NCI-H446 treated with DMSO at 0.1 percent for 48 hours (cell line): ENCODE data around the gene CRIM1.

Experiments
- DNase-seq: peaks from one replicate; lab custom pipeline; 2025; lab: John Stamatoyannopoulos, UW

CRIM1 gene

GRCh38 chr2:36455788-36456187, 100.2 kb downstream of the CRIM1 start:
- no peak for DNase-seq

DNA sequence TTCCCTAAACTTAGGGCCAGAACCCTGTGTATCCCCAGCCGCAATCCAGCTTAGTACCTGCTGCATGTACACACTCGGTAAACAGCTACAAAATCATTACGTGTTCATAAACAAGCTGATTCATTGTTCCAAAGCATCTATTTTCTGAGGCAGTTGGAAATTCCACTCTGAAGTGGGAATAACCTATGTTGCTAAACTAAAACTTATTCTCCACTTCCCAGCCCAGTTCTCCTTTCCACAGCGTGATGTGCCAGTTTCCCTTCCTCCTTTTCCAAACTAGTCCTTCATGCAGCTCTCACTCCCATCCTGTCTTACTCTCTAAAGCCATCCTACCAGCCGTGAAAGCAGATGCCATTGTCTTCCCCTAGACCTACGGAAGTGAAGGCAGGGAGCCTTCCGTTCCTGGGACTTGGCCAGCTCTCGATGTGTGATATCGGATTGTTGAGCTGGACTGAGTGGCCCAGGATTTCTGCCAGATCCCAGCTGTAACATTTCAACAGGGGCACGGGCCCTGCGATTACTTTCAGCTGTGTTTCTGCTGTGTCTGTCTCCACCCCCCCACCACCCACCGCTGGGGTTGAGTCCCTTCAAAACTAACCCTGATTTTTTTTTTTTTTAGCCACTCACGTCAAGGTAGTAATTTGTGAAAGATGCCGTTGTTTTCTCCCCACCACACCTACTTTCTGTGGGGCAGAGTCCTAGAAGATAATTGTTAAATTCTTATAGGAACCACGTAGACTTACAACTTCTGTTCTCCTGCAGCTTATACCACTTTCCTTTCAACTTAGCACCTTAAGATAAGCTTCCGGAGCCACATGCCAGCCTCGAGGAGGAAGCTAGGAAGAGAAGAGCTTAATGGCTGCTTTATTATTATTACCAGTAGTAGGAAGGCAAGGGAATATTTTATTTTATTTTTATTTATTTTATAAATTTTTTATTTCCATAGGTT, 100.9 kb downstream of the CRIM1 start:
- DNase-seq: no peak

GRCh38 chr2:36458106-36458505, 102.5 kb downstream of the CRIM1 start:
- no peak for DNase-seq

DNA sequence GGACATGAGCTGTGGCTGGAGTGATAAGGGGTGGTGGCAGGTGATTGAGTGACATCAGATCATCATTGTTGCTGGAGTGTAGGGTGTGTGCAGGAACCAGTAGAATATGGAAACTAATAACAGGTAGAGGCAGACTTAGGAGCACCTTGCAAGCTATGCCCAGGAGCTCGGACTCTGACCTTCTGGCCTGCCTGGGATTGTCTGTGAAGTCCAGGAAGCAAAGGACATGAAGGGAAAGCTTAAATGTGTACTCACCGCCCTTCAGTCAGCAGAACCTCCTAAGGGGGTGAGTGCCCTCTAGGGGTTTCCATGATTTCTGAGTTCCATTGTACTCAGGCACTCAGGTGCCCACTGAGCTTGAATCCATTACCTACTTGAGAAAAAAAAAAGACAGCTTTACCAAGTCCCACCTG, 104.2 kb downstream of the CRIM1 start:
- no peak for DNase-seq

DNA sequence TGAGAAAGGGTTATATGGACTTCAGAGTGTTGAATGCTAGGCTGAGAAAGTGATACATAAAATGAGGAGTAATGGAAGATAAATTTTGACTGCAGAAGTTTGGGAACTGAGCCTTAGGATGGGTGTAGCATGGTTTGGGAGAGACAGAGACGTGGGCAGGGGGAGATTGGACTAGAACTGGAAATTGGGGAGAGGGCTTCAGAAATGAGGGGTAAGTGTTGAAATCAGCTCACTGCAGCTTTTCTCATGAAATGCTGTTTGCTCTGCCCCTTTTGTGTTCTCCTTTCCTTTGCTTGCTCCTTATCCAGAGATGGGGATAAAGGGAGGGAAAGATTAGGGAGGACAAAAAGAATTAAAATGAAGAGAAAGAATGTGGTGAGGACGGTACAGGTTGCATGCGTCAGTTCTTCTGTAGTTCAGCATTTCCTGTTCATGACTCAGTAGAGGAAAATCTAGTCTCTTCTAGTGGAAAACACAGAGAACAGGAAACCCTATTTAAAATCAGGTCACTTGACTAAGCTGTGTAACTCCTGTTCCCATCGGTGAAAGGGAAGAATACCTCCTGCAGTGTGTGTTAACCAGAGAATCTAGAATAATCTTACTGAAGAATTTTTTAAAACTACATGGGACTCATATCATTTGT, 105.6 kb downstream of the CRIM1 start:
- DNase-seq: no peak

GRCh38 chr2:36462311-36462935, 106.8 kb downstream of the CRIM1 start:
- no peak for DNase-seq

GRCh38 chr2:36463365-36463764, 107.8 kb downstream of the CRIM1 start:
- no peak for DNase-seq

DNA sequence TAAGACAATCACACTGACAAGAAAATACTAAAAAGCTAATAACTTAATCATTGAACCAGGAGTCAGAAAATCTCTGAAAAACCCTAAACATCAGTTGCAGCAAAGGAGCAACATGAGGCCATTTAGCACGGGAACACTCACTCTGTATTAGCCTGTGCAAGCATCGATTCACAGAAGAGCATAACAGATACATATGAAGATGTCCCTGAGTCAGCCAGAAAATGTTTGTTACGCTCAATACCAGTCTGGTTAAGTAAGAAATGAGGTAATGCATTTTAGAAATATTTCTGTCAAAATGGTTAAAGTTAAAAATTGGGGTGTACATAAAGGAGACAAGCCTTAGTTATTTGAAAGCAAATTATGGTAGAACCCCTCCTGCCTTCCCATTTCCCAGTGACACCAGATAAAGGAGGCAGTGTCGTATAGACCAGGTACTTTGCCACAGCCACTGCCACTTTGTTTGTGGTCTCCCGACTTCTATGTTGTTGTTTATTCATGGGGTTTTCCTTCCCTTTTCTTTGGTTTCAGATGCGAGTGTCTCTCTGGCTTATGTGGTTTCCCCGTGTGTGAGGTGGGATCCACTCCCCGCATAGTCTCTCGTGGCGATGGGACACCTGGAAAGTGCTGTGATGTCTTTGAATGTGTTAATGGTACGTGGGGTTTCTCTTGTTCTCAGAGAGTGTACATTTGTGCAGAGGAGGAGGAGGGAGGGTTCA, 108.6 kb downstream of the CRIM1 start:
- no peak for DNase-seq

DNA sequence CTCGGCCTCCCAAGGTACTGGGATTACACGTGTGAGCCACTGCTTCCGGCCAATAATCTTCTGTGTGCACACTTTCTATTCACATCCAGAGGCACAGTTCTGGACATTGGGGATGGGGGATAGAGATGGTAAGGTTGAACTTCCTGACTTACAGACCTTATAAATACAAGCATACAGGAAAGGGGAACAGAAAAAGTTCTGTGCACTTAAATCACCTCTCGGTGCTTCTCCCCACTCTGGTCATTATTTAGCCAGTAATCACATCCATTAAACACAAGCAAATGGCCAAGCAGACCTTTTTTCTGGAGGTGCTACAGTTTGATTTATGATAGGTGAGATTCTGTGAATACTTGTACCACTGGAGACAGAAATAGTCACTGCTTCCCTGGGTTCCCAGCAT, 110.6 kb downstream of the CRIM1 start:
- DNase-seq: no peak

DNA sequence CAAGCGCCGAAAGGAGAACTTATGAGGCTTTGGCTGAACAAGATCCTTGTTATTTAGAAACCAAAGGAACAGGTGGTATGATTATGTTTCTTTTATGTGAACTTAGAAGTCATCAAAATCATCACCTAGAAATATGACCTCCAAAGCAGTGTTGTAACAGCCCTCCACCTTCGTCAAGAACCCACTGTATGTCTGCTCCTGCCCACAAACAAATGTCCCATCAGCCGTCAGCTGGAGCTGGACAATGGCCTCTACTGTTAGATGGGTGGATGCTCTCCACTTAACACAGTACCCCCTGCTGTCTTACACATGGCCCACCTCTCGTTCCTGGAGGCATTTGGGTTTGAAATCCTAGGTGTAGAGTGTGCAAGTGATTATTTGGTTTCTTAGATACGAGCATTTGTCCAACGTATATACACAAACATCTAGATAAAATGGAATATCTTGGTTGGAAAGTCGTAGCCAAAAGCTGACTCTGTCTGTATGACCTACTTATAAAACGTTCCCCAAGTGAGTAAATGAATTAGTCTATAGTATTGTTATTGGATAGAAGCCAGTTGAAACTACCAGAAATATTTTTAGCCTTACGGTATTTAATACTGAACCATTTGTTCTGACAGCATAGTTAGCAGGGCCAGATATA, 113.0 kb downstream of the CRIM1 start:
- no peak for DNase-seq

- no peak for DNase-seq
Measured at GRCh38 chr2:36469106-36469477, 113.5 kb downstream of the CRIM1 start.

DNA sequence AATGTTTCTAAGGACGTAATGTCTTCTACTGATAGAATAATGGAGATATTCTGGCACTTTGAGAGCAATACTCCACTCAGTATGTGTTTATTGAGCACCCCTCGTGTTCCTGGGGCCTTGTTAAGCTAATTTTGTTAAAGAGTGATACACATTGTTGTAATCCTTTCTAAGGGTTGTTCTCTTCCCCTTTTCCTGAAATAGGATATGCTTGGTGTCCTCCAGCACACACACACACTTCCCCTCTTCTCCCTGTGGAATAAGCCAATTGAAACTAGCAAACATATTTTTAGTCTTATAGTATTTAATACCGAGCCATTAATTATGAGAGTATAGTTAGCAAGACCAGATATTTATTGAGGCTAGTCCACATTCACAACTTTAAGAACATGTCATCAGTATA, 114.1 kb downstream of the CRIM1 start:
- no peak for DNase-seq

- DNase-seq: no peak
Measured at GRCh38 chr2:36473230-36473629, 117.7 kb downstream of the CRIM1 start.

- no peak for DNase-seq
Measured at GRCh38 chr2:36476411-36476810, 120.8 kb downstream of the CRIM1 start.

GRCh38 chr2:36477315-36477714, 121.7 kb downstream of the CRIM1 start:
- no peak for DNase-seq

DNA sequence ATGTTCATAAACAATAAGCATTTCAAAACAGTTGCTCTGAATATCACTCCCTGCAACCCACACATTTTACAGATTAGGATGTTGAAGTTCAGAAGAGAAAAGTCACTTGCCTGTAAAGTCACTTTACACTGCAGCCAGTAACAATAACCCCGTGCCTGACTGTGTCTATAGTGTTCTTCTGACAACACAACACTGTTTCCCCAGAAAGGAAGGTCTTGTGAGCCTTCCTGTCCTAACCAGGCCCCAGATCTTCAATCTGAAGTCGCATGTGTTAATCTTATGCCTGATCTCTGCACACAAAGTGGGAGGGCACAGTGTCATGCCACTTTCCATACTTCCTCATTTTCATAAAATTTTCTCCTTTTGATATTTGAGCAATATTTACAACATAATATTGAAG, 122.2 kb downstream of the CRIM1 start:
- DNase-seq: no peak

GRCh38 chr2:36478332-36478738, 122.8 kb downstream of the CRIM1 start:
- DNase-seq: no peak

DNA sequence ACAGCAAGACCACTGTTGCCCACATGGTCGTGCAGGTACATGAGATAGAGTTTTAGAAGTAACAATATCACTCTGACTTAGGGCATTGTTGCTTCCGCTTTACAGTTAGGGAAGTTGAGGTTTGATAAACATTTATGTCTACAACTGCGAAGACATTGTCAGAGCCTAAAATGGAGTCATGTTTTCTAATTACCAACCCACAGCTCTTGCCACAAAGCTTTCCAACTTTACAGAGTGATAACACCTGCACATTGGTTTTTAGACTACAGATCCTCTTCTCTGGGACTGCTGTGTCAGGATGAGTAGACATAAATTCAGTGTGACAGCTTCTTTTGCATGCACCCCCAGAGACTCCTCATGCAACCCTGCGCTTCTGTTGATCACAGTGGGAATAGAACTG, 123.4 kb downstream of the CRIM1 start:
- no peak for DNase-seq

- DNase-seq: no peak
Measured at GRCh38 chr2:36479406-36479805, 123.8 kb downstream of the CRIM1 start.

- no peak for DNase-seq
Measured at GRCh38 chr2:36480028-36480427, 124.5 kb downstream of the CRIM1 start.

- DNase-seq: no peak
Measured at GRCh38 chr2:36480636-36481035, 125.1 kb downstream of the CRIM1 start.

DNA sequence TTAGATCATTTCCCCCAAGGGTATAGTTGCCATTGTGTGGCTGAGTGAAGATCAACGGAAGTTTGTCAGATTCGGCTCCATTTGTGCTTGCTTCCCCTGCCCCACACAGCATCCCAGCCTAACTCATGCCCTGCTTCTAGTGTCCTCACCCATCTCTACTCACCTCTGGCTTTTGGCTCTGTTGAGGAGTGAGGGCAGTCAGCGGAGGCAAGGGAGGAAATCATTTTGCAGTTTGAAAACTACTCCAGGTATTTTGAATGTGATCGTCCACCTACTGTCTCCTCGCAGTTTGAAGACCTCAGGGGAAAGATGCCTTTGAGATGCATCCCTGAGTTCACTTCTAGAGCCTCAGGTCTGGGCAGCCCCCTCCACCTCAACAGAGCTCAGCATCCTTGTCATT, 126.1 kb downstream of the CRIM1 start:
- DNase-seq: no peak
